ENCODE data around the gene C5.
"Not testable (repeated sequence)": the region's sequence is repeated elsewhere in the genome, so short reads cannot be mapped to it uniquely, and the experiment has no call there.

The C5 gene

DNA sequence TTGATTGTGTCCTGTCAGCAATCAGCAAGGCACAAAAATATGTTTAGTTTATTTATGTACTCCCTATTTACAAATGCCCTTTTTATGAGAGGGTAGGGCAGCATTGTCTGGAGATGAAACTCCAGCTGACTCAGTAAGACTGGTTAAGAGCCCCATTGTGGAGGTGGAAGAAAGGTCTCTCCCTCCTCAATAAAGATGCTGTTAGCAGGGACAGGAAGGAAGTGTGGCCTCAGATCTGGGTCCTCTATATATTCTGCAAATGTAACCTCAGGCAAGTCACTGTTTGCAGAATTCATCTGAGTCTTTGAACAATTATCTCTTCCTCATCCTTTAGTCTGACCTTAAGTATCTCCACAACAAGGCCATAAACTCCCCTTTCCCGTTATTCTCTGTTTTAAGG is 75.2 kb downstream of the C5 start:
- DNase-seq (ENCODE audit: low read depth in 1 of 2, low spot score in 1 of 2): no peak
- no peak overlapping the region for H3K4me3 ChIP-seq (replicated peaks; ENCODE audit: insufficient read depth, low read length)
- no peak overlapping the region for H3K27ac ChIP-seq (replicated peaks)
- no peak for TF ChIP-seq GABPA (IDR thresholded peaks at IDR 0.05; ENCODE audit: low read depth)
- TF ChIP-seq POLR2AphosphoS5 (IDR thresholded peaks at IDR 0.05; ENCODE audit: low read depth): no peak
- TF ChIP-seq, protein P1, sequence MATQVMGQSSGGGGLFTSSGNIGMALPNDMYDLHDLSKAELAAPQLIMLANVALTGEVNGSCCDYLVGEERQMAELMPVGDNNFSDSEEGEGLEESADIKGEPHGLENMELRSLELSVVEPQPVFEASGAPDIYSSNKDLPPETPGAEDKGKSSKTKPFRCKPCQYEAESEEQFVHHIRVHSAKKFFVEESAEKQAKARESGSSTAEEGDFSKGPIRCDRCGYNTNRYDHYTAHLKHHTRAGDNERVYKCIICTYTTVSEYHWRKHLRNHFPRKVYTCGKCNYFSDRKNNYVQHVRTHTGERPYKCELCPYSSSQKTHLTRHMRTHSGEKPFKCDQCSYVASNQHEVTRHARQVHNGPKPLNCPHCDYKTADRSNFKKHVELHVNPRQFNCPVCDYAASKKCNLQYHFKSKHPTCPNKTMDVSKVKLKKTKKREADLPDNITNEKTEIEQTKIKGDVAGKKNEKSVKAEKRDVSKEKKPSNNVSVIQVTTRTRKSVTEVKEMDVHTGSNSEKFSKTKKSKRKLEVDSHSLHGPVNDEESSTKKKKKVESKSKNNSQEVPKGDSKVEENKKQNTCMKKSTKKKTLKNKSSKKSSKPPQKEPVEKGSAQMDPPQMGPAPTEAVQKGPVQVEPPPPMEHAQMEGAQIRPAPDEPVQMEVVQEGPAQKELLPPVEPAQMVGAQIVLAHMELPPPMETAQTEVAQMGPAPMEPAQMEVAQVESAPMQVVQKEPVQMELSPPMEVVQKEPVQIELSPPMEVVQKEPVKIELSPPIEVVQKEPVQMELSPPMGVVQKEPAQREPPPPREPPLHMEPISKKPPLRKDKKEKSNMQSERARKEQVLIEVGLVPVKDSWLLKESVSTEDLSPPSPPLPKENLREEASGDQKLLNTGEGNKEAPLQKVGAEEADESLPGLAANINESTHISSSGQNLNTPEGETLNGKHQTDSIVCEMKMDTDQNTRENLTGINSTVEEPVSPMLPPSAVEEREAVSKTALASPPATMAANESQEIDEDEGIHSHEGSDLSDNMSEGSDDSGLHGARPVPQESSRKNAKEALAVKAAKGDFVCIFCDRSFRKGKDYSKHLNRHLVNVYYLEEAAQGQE (IDR thresholded peaks at IDR 0.05; ENCODE audit: insufficient replicate concordance, low read depth): no peak
- TF ChIP-seq, protein P2, sequence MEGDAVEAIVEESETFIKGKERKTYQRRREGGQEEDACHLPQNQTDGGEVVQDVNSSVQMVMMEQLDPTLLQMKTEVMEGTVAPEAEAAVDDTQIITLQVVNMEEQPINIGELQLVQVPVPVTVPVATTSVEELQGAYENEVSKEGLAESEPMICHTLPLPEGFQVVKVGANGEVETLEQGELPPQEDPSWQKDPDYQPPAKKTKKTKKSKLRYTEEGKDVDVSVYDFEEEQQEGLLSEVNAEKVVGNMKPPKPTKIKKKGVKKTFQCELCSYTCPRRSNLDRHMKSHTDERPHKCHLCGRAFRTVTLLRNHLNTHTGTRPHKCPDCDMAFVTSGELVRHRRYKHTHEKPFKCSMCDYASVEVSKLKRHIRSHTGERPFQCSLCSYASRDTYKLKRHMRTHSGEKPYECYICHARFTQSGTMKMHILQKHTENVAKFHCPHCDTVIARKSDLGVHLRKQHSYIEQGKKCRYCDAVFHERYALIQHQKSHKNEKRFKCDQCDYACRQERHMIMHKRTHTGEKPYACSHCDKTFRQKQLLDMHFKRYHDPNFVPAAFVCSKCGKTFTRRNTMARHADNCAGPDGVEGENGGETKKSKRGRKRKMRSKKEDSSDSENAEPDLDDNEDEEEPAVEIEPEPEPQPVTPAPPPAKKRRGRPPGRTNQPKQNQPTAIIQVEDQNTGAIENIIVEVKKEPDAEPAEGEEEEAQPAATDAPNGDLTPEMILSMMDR (IDR thresholded peaks at IDR 0.05; ENCODE audit: insufficient read depth, low read length): no peak
- no peak for TF ChIP-seq SPI1 (IDR thresholded peaks at IDR 0.05; ENCODE audit: borderline replicate concordance, low read depth)
- no peaks in the 10 kb centered on the region for H3K27me3 ChIP-seq (ENCODE audit: insufficient read depth, poor library complexity, severe bottlenecking)

DNA sequence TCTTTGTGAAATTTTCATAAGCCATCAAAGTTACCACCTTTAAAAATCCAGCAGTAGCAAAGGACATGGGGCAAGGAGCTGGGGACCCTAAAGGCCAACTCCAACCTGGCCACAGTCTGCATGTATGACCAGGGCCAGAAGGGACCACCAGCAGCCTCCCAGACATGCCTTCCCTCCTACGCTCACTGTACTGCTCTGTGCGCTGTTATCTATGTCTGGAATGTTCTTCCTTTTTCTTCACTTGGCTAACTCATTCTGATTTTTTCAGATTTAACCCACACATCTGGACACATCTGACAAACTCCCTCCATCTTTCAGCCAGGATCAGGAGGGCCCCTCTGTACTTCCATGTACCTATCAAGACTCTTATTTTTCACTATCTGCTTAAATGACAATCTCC is 75.9 kb downstream of the C5 start:
- TF ChIP-seq, protein P2 (IDR thresholded peaks at IDR 0.05; ENCODE audit: insufficient read depth, low read length): no peak
- TF ChIP-seq GABPA (IDR thresholded peaks at IDR 0.05; ENCODE audit: low read depth) (no peak), POLR2AphosphoS5 (IDR thresholded peaks at IDR 0.05; ENCODE audit: low read depth) (no peak)
- TF ChIP-seq, protein P1 (IDR thresholded peaks at IDR 0.05; ENCODE audit: insufficient replicate concordance, low read depth): no peak
- Histone ChIP-seq H3K27ac (replicated peaks) (no peak overlapping the region), H3K4me3 (replicated peaks; ENCODE audit: insufficient read depth, low read length) (no peak overlapping the region), H3K27me3 (ENCODE audit: insufficient read depth, poor library complexity, severe bottlenecking) (no peaks in the 10 kb centered on the region)
- no peak for DNase-seq (ENCODE audit: low read depth in 1 of 2, low spot score in 1 of 2)

DNA sequence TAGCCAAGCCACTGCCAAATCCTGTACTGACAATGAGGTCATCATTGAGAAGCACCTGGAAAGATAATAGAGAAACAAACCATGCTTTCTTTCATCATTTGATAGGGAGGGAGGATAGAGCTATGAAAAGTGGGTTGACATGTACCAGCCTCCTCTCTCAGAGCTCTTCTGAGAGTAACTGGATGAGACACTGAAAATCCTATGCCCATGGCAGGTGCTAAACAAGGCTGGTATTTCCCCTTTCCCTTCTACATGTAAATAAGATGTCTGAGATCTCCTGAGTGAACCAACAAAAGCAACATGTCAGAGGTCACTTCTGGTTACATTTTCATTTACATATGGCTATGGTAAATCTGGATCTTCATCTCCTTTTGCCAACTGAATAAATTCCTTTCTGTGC is 78.1 kb downstream of the C5 start:
- no peak overlapping the region for H3K4me3 ChIP-seq (replicated peaks; ENCODE audit: insufficient read depth, low read length)
- no peak overlapping the region for H3K27ac ChIP-seq (replicated peaks)
- no peak for DNase-seq (ENCODE audit: low read depth in 1 of 2, low spot score in 1 of 2)
- TF ChIP-seq, protein P1 (IDR thresholded peaks at IDR 0.05; ENCODE audit: insufficient replicate concordance, low read depth): no peak
- TF ChIP-seq, protein P2 (IDR thresholded peaks at IDR 0.05; ENCODE audit: insufficient read depth, low read length): no peak
- TF ChIP-seq POLR2AphosphoS5 (IDR thresholded peaks at IDR 0.05; ENCODE audit: low read depth): no peak
- no peak for TF ChIP-seq GABPA (IDR thresholded peaks at IDR 0.05; ENCODE audit: low read depth)
- no peak for TF ChIP-seq SPI1 (IDR thresholded peaks at IDR 0.05; ENCODE audit: borderline replicate concordance, low read depth)
- no peaks in the 10 kb centered on the region for H3K27me3 ChIP-seq (ENCODE audit: insufficient read depth, poor library complexity, severe bottlenecking)

DNA sequence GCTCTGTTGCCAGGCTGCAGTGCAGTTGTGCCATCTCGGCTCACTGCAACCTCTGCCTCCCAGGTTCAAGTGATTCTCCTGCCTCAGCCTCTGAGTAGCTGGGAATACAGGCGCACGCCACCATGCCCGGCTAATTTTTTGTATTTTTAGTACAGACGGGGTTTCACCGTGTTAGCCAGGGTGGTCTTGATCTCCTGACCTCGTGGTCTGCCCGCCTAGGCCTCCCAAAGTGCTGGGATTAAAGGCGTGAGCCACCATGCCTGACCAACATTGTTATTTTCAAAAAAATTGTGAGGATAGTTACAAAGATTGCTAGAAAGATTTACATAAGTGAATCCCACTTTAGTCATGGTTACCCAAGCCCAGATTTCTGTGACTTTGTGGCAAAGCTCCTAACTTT is 78.6 kb downstream of the C5 start:
- not testable (repeated sequence) for H3K27me3 ChIP-seq (ENCODE audit: insufficient read depth, poor library complexity, severe bottlenecking); DNase-seq (ENCODE audit: low read depth in 1 of 2, low spot score in 1 of 2); H3K27ac ChIP-seq (replicated peaks); H3K4me3 ChIP-seq (replicated peaks; ENCODE audit: insufficient read depth, low read length)
